Measurements from ENCODE around the gene TBC1D5.
A peak's percentile ranks its signal among the peaks of the same experiment; 100 is the strongest.

The TBC1D5 gene

GRCh38 chr3:17182166-17182565, 560.3 kb downstream of the TBC1D5 start (continued):
- TF ChIP-seq OSR1 (CRISPR knock-in tag; IDR thresholded peaks at IDR 0.05) (no peak), TOX (CRISPR knock-in tag; IDR thresholded peaks at IDR 0.05; ENCODE audit: borderline replicate concordance) (no peak)

GRCh38 chr3:17181413-17181907, 561.0 kb downstream of the TBC1D5 start:
- TF ChIP-seq TCF4 (CRISPR knock-in tag; IDR thresholded peaks at IDR 0.05; ENCODE audit: borderline replicate concordance): no peak
- no peak for TF ChIP-seq ZFP3 (CRISPR knock-in tag; IDR thresholded peaks at IDR 0.05)
- TF ChIP-seq PATZ1 (CRISPR knock-in tag; IDR thresholded peaks at IDR 0.05; ENCODE audit: borderline replicate concordance): no peak
- TF ChIP-seq ZC3H10 (CRISPR knock-in tag; IDR thresholded peaks at IDR 0.05): no peak
- no peak for TF ChIP-seq RARB (CRISPR knock-in tag; IDR thresholded peaks at IDR 0.05)
- TF ChIP-seq PPARA (CRISPR knock-in tag; IDR thresholded peaks at IDR 0.05; ENCODE audit: borderline replicate concordance): no peak
- TF ChIP-seq ARNTL (CRISPR knock-in tag; IDR thresholded peaks at IDR 0.05; ENCODE audit: borderline replicate concordance, low read depth): no peak
- no peak for TF ChIP-seq BACH2 (CRISPR knock-in tag; IDR thresholded peaks at IDR 0.05; ENCODE audit: borderline replicate concordance)

GRCh38 chr3:17179381-17180205, 562.8 kb downstream of the TBC1D5 start:
- peak; percentile 27; the same call in 1 of the 3 replicates for ATAC-seq
- no peak for TF ChIP-seq ESRRG (CRISPR knock-in tag; IDR thresholded peaks at IDR 0.05)
- TF ChIP-seq BACH2 (CRISPR knock-in tag; IDR thresholded peaks at IDR 0.05; ENCODE audit: borderline replicate concordance): no peak
- 0 out of 2 replicates have a peak, but pooled peaks have one; percentile 60 for TF ChIP-seq ZC3H10 (CRISPR knock-in tag; IDR thresholded peaks at IDR 0.05)
- no peak for TF ChIP-seq ISL1 (CRISPR knock-in tag; IDR thresholded peaks at IDR 0.05)
- TF ChIP-seq SNAI2 (CRISPR knock-in tag; IDR thresholded peaks at IDR 0.05): peak; percentile 64; the same call in 1 of the 2 replicates
- no peak for TF ChIP-seq TSHZ2 (CRISPR knock-in tag; IDR thresholded peaks at IDR 0.05)
- TF ChIP-seq PATZ1 (CRISPR knock-in tag; IDR thresholded peaks at IDR 0.05; ENCODE audit: borderline replicate concordance): no peak
- peak; percentile 61 for TF ChIP-seq ZFP3 (CRISPR knock-in tag; IDR thresholded peaks at IDR 0.05)
- TF ChIP-seq TOX (CRISPR knock-in tag; IDR thresholded peaks at IDR 0.05; ENCODE audit: borderline replicate concordance): no peak

More at GRCh38 chr3:17181413-17181907, 561.0 kb downstream of the TBC1D5 start:
- no peak for ATAC-seq

- ATAC-seq: no peak
- TF ChIP-seq ISL1 (CRISPR knock-in tag; IDR thresholded peaks at IDR 0.05) (no peak), POU6F1 (CRISPR knock-in tag; IDR thresholded peaks at IDR 0.05; ENCODE audit: borderline replicate concordance, low read depth) (no peak), GLIS3 (CRISPR knock-in tag; IDR thresholded peaks at IDR 0.05) (no peak), TOX (CRISPR knock-in tag; IDR thresholded peaks at IDR 0.05; ENCODE audit: borderline replicate concordance) (no peak), PPARA (CRISPR knock-in tag; IDR thresholded peaks at IDR 0.05; ENCODE audit: borderline replicate concordance) (no peak), ESRRG (CRISPR knock-in tag; IDR thresholded peaks at IDR 0.05) (no peak), CSDC2 (CRISPR knock-in tag; IDR thresholded peaks at IDR 0.05) (no peak), CSRNP3 (CRISPR knock-in tag; IDR thresholded peaks at IDR 0.05) (no peak), ZNF70 (CRISPR knock-in tag; IDR thresholded peaks at IDR 0.05) (no peak), OSR1 (CRISPR knock-in tag; IDR thresholded peaks at IDR 0.05) (no peak), ZFP3 (CRISPR knock-in tag; IDR thresholded peaks at IDR 0.05) (no peak), TSHZ2 (CRISPR knock-in tag; IDR thresholded peaks at IDR 0.05) (no peak)
Observed at GRCh38 chr3:17176757-17177156, 565.7 kb downstream of the TBC1D5 start.

Measured in SK-N-SH treated with all-trans-retinoic acid at 6 μM for 48 hours (cell line).